ENCODE results near the gene ZMPSTE24.

ZMPSTE24 gene

GRCh38 chr1:40332695-40333094, 74.7 kb downstream of the ZMPSTE24 start:
- no peak for DNase-seq

- no peak for DNase-seq
Observed at GRCh38 chr1:40337443-40337842, 79.4 kb downstream of the ZMPSTE24 start.

GRCh38 chr1:40338745-40339419, 80.8 kb downstream of the ZMPSTE24 start:
- DNase-seq, result peak; percentile 92

GRCh38 chr1:40339420-40340323, 81.6 kb downstream of the ZMPSTE24 start:
- no peak for DNase-seq

GRCh38 chr1:40341491-40342380, 83.7 kb downstream of the ZMPSTE24 start:
- peak; percentile 35 for DNase-seq

- DNase-seq, result peak; percentile 43
Observed at GRCh38 chr1:40342381-40342717, 84.3 kb downstream of the ZMPSTE24 start.

Measured in activated CD4-positive, alpha-beta T cell treated with anti-CD3 and anti-CD28 coated beads, Interleukin-10, Interleukin-2, amounts not matched to agents 100 ng/mL and 50 ng/mL, durations not matched to agents 16 hours and 8 hours (primary cell).